Upper lobe of left lung (tissue), 4 donors: Measurements from ENCODE around the gene CDH7.

Experiments used
- CTCF ChIP-seq, 6 experiments: fragments of 450-650 bp in 4 of 6; fragments of 200-600 bp in 2 of 6; sonication (generic) in 2 of 6; IDR thresholded peaks; one replicate each; pipeline ENCODE4 v1.5.1; 2016 to 2019; ENCODE audit warnings: antibody characterized with exemption in 6 of 6
- POLR2A ChIP-seq, 4 donors: fragments of 450-650 bp; IDR thresholded peaks; one replicate each; pipeline ENCODE4 v1.5.1; 2016 to 2017; ENCODE audit warnings: antibody characterized with exemption in 4 of 4, mild to moderate bottlenecking in 2 of 4
- POLR2AphosphoS5 ChIP-seq, 2 donors: sonication (generic); formaldehyde crosslinking; IDR thresholded peaks; one replicate each; pipeline ENCODE4 v1.5.1; 2017; ENCODE audit warnings: antibody characterized with exemption in 2 of 2

DNA sequence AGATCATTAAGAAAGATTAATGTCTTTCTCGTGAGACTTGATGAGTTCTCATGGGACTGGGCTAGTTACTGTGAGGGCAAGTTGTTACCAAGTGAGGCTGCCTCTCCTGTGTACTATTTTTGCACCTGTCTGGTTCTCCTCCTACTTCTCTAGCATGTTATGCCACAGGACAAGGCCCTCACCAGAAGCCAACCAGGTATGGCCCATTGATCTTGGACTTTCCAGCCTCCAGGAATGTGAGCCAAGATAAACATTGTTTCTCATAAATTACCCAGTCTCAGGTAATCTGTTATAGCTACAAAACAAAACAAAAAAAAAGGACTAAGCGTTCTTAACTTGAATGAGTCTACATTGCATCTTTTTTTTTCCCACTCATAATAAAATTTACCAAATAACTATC, 184.1 kb downstream of the CDH7 start:
- TF ChIP-seq CTCF (IDR thresholded peaks at IDR 0.05): no peak
- no peak for TF ChIP-seq POLR2A (IDR thresholded peaks at IDR 0.05)
- TF ChIP-seq POLR2AphosphoS5 (IDR thresholded peaks at IDR 0.05): no peak
